IPS-18c (cell line): Measurements from ENCODE around the gene PLEKHG5.

Source experiments
- H3K4me3 ChIP-seq: 2 replicates; pipeline ENCODE4 v1.7.0; 2013; ENCODE audit warnings: low read depth, mild to moderate bottlenecking, low read length, moderate library complexity; ENCODE audit not compliant: insufficient read depth
- H3K9me3 ChIP-seq: one replicate; pipeline ENCODE4 v1.6.1; 2013; ENCODE audit warnings: mild to moderate bottlenecking, low read length, moderate library complexity; ENCODE audit not compliant: control insufficient read depth, insufficient read depth

PLEKHG5 gene

GRCh38 chr1:6490181-6491080 lies 1.0 kb downstream of the PLEKHG5 start:
- H3K9me3 ChIP-seq, result no peaks in the 10 kb centered on the region
- H3K4me3 ChIP-seq, result peak overlapping the region; percentile 84

- H3K4me3 ChIP-seq, result peak overlapping the region; percentile 84
- no peaks in the 10 kb centered on the region for H3K9me3 ChIP-seq
Measured at GRCh38 chr1:6489799-6490180, 1.7 kb downstream of the PLEKHG5 start.

GRCh38 chr1:6489383-6489765 lies 2.1 kb downstream of the PLEKHG5 start:
- H3K4me3 ChIP-seq, result no peak overlapping the region
- no peaks in the 10 kb centered on the region for H3K9me3 ChIP-seq

- Histone ChIP-seq H3K4me3 (no peak overlapping the region), H3K9me3 (no peaks in the 10 kb centered on the region)
Measured at GRCh38 chr1:6488602-6489382, 2.7 kb downstream of the PLEKHG5 start.

- Histone ChIP-seq H3K4me3 (no peak overlapping the region), H3K9me3 (no peaks in the 10 kb centered on the region)
Measured at GRCh38 chr1:6487804-6488484, 3.5 kb downstream of the PLEKHG5 start.

GRCh38 chr1:6486433-6487011 lies 4.9 kb downstream of the PLEKHG5 start:
- H3K4me3 ChIP-seq, result peak overlapping the region; percentile 42; the same call in 1 of the 2 replicates
- H3K9me3 ChIP-seq, result no peaks in the 10 kb centered on the region

GRCh38 chr1:6485168-6486101 lies 6.0 kb downstream of the PLEKHG5 start:
- peak overlapping the region; percentile 71 for H3K4me3 ChIP-seq
- H3K9me3 ChIP-seq, result no peaks in the 10 kb centered on the region

- Histone ChIP-seq H3K4me3 (peak overlapping the region; percentile 71), H3K9me3 (no peaks in the 10 kb centered on the region)
Measured at GRCh38 chr1:6484826-6485167, 6.7 kb downstream of the PLEKHG5 start.

- no peaks in the 10 kb centered on the region for H3K9me3 ChIP-seq
Measured at GRCh38 chr1:6483761-6484117, 7.7 kb downstream of the PLEKHG5 start.

GRCh38 chr1:6483017-6483760 lies 8.3 kb downstream of the PLEKHG5 start:
- Histone ChIP-seq H3K4me3 (no peak overlapping the region), H3K9me3 (no peaks in the 10 kb centered on the region)

More at GRCh38 chr1:6483761-6484117, 7.7 kb downstream of the PLEKHG5 start:
- H3K4me3 ChIP-seq, result no peak overlapping the region

- Histone ChIP-seq H3K9me3 (no peaks in the 10 kb centered on the region), H3K4me3 (no peak overlapping the region)
Measured at GRCh38 chr1:6481820-6482219, 9.6 kb downstream of the PLEKHG5 start.

GRCh38 chr1:6477039-6477820 lies 14.2 kb downstream of the PLEKHG5 start:
- H3K9me3 ChIP-seq, result no peaks in the 10 kb centered on the region
- no peak overlapping the region for H3K4me3 ChIP-seq

GRCh38 chr1:6476483-6476882 lies 15.0 kb downstream of the PLEKHG5 start:
- H3K9me3 ChIP-seq, result no peaks in the 10 kb centered on the region
- no peak overlapping the region for H3K4me3 ChIP-seq

- Histone ChIP-seq H3K4me3 (no peak overlapping the region), H3K9me3 (no peaks in the 10 kb centered on the region)
Measured at GRCh38 chr1:6475381-6476133, 15.9 kb downstream of the PLEKHG5 start.
